ENCODE data around the gene TUFT1.

TUFT1 gene, protein sequence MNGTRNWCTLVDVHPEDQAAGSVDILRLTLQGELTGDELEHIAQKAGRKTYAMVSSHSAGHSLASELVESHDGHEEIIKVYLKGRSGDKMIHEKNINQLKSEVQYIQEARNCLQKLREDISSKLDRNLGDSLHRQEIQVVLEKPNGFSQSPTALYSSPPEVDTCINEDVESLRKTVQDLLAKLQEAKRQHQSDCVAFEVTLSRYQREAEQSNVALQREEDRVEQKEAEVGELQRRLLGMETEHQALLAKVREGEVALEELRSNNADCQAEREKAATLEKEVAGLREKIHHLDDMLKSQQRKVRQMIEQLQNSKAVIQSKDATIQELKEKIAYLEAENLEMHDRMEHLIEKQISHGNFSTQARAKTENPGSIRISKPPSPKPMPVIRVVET

GRCh38 chr1:151540021-151540981 is at the start of gene TUFT1:
Gene TUFT1, plus strand, starts transcription at chr1:151540309. Its CDS starts 58 bp downstream, at chr1:151540367.
- in situ Hi-C loops (cut with HindIII; ENCODE audit: low pct_unique_long_range_greater_than_20kb, low sequenced_read_pairs): no loop called here
- TF ChIP-seq JUND (IDR thresholded peaks at IDR 0.05; ENCODE audit: low read depth): no peak
- peak; percentile 82 to 99 for DNase-seq (ENCODE audit: low read depth in 1 of 2, low spot score in 1 of 2)

DNA sequence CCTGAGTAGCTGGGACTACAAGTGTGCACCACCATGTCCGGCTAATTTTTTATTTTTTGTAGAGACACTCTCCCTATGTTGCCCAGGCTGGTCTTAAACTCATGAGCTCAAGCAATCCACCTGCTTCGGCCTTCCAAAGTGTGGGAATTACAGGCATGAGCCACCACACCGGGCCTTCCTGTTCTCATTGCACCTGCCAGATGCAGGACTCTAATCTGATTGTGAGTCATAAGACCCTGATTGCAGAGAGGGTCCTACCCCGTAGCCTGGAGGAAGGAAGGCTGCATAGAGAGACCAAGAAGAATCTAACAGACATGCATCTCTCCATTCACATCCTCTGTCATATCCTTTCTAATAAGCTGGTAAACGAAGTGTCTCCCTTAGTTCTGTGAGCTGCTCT is 48.5 kb upstream of the TUFT1 start:
- in situ Hi-C loops (cut with HindIII; ENCODE audit: low pct_unique_long_range_greater_than_20kb, low sequenced_read_pairs): no loop called here
- no peak for TF ChIP-seq JUND (IDR thresholded peaks at IDR 0.05; ENCODE audit: low read depth)
- DNase-seq (ENCODE audit: low read depth in 1 of 2, low spot score in 1 of 2): no peak

GRCh38 chr1:151492120-151492519 is 48.0 kb upstream of the TUFT1 start:
- in situ Hi-C loops (cut with HindIII; ENCODE audit: low pct_unique_long_range_greater_than_20kb, low sequenced_read_pairs): no loop called here
- TF ChIP-seq JUND (IDR thresholded peaks at IDR 0.05; ENCODE audit: low read depth): no peak
- no peak for DNase-seq (ENCODE audit: low read depth in 1 of 2, low spot score in 1 of 2)

DNA sequence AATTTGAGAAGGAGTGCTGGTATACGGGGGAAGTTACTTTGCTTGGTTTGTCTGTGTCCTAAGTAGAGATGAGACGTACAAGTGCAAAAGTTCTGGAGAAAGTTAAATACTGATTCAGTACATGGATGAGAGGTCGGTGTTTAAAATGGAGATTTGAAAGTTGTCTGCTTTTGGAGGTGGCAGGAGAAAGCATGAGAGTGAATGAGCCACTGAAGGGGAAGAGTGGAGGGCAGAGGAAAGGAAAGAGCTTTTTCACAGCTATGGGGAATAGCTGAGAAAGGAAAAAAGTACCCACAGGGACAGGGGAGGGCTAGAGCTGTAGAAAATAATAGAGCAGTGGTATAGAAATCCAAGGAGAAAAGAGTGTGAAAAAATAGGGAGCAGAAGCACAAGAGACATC is 47.1 kb upstream of the TUFT1 start:
- in situ Hi-C loops (cut with HindIII; ENCODE audit: low pct_unique_long_range_greater_than_20kb, low sequenced_read_pairs): no loop called here
- no peak for DNase-seq (ENCODE audit: low read depth in 1 of 2, low spot score in 1 of 2)
- TF ChIP-seq JUND (IDR thresholded peaks at IDR 0.05; ENCODE audit: low read depth): no peak

DNA sequence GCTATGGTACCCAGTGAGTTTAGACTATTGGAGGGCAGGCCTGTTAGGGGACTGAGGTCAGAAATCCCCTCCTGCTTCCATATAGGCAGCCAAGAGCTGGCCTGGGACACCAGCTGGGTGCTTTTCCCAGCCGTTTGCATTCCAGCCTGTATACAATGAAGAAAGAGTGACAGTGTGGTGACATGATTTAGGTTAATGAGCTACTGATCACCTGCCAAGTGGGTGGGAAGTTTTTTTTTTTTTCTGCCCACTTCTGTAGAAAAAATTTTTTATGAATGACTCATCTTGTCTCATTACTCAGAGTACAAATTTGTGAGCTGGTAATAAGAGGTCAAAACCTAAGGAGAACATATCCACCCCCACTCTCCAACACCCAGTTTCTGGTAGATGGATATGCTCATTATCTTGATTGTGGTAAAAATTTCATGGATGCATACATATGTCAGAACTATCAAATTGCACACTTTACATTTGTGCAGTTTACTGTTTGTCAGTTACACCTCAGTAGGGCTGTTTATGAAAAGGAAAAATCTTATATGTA is 45.3 kb upstream of the TUFT1 start:
- TF ChIP-seq JUND (IDR thresholded peaks at IDR 0.05; ENCODE audit: low read depth): no peak
- in situ Hi-C loops (cut with HindIII; ENCODE audit: low pct_unique_long_range_greater_than_20kb, low sequenced_read_pairs): no loop called here
- peak in 1 of 2 experiments; percentile 33 for DNase-seq (ENCODE audit: low read depth in 1 of 2, low spot score in 1 of 2)

- DNase-seq (ENCODE audit: low read depth in 1 of 2, low spot score in 1 of 2): no peak
- in situ Hi-C loops (cut with HindIII; ENCODE audit: low pct_unique_long_range_greater_than_20kb, low sequenced_read_pairs): no loop called here
These were observed 44.8 kb upstream of the TUFT1 start for GRCh38 chr1:151495316-151495715.

GRCh38 chr1:151499365-151499764 is 40.7 kb upstream of the TUFT1 start:
- no peak for TF ChIP-seq JUND (IDR thresholded peaks at IDR 0.05; ENCODE audit: low read depth)
- in situ Hi-C loops (cut with HindIII; ENCODE audit: low pct_unique_long_range_greater_than_20kb, low sequenced_read_pairs): no loop called here
- DNase-seq (ENCODE audit: low read depth in 1 of 2, low spot score in 1 of 2): no peak

More at GRCh38 chr1:151495316-151495715, 44.8 kb upstream of the TUFT1 start:
- TF ChIP-seq JUND (IDR thresholded peaks at IDR 0.05; ENCODE audit: low read depth): no peak

DNA sequence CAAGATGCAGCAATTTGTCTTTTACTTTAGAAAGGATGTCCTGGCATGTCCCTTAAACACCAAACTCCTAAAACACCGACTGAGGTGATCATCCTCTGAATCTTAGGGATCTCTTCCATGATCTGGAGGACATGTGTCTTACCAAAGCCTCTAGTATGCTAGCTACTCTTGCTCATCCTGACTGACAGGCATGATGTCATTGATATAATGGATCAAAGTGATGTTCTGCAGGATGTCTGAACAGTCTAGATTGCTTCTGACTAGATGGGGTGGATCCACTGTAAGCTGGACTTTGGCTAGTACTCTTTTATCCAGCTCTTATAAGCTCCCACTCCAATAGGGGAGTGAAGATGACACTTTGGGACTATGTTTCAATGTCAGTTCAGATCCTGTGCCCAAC is 40.2 kb upstream of the TUFT1 start:
- in situ Hi-C loops (cut with HindIII; ENCODE audit: low pct_unique_long_range_greater_than_20kb, low sequenced_read_pairs): no loop called here
- DNase-seq (ENCODE audit: low read depth in 1 of 2, low spot score in 1 of 2): no peak
- TF ChIP-seq JUND (IDR thresholded peaks at IDR 0.05; ENCODE audit: low read depth): no peak

DNA sequence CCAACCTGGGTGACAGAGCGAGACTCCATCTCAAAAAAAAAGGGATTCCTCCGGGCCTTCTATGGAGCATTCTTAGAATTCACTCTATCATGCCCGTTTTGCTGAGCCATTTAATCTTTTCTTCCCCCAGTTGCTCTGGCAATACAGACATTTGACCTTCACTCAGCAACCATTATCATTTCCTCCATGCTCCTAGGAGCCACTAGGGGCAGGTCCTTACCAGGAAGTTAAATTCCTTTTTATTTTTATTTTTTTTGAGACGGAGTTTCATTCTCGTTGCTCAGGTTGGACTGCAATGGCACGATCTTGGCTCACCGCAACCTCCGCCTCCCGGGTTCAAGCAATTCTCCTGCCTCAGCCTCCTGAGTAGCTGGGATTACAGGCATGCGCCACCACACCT is 38.6 kb upstream of the TUFT1 start:
- in situ Hi-C loops (cut with HindIII; ENCODE audit: low pct_unique_long_range_greater_than_20kb, low sequenced_read_pairs): no loop called here
- TF ChIP-seq JUND (IDR thresholded peaks at IDR 0.05; ENCODE audit: low read depth): no peak
- DNase-seq (ENCODE audit: low read depth in 1 of 2, low spot score in 1 of 2): peak in 1 of 2 experiments; percentile 41

DNA sequence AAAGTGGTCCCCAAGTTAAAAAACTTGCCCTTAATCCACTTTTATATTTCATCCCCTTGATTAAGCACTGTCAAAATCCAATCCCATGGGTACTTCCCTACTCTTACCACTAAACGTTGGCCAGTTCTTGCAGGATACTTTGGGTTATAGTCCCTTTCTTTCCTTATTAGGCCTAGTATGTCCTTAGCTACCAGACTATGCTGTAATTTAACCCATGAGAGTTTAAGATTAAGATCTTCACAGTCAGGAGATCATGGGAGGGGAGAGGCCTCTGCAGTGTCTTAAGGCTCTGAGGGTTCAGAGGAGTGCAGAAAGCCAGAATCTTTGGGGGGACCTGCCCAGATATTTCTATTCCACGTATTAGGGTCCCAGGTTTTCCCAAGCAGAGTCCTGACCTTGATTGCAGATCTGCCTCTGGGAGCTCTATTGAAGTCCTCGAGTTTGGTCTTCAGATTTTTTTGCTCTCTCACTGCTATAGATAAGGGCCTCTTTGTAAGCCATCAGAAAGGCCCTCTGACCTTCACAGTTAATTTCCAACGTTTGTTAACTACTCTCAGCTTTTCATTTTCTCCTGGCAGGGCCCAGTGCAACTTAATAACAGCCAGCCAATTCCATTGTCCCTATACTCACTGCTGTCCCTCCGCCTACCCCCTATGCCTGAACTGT is 37.9 kb upstream of the TUFT1 start:
- in situ Hi-C loops (cut with HindIII; ENCODE audit: low pct_unique_long_range_greater_than_20kb, low sequenced_read_pairs): no loop called here
- no peak for DNase-seq (ENCODE audit: low read depth in 1 of 2, low spot score in 1 of 2)
- no peak for TF ChIP-seq JUND (IDR thresholded peaks at IDR 0.05; ENCODE audit: low read depth)

- no peak for TF ChIP-seq JUND (IDR thresholded peaks at IDR 0.05; ENCODE audit: low read depth)
- in situ Hi-C loops (cut with HindIII; ENCODE audit: low pct_unique_long_range_greater_than_20kb, low sequenced_read_pairs): no loop called here
These were observed 37.0 kb upstream of the TUFT1 start for GRCh38 chr1:151502859-151503780.

More at GRCh38 chr1:151502859-151503780, 37.0 kb upstream of the TUFT1 start:
- no peak for DNase-seq (ENCODE audit: low read depth in 1 of 2, low spot score in 1 of 2)

Measured in T47D (cell line).